Duodenal mucosa (tissue), 2 donors: ENCODE results near the gene EML3.

Source experiments
- H3K27ac ChIP-seq: one replicate; pipeline ENCODE4 v1.7.0; 2013; ENCODE audit warnings: low read depth, low read length
- H3K27me3 ChIP-seq, 2 donors: one replicate each; pipeline ENCODE4 v1.7.0; 2013; ENCODE audit warnings: low read length in 2 of 2, control low read depth in 1 of 2; ENCODE audit not compliant: insufficient read depth in 2 of 2, control insufficient read depth in 1 of 2
- H3K36me3 ChIP-seq, 2 donors: one replicate each; pipeline ENCODE4 v1.7.0; 2013; ENCODE audit warnings: low read length in 2 of 2, control low read depth in 1 of 2; ENCODE audit not compliant: insufficient read depth in 2 of 2, control insufficient read depth in 1 of 2
- H3K4me1 ChIP-seq, 2 donors: one replicate each; pipeline ENCODE4 v1.7.0; 2013; ENCODE audit warnings: low read length in 2 of 2, control low read depth in 1 of 2; ENCODE audit not compliant: insufficient read depth in 2 of 2, control insufficient read depth in 1 of 2
- H3K4me3 ChIP-seq, 2 donors: one replicate each; pipeline ENCODE4 v1.7.0; 2013; ENCODE audit warnings: low read length in 2 of 2, low read depth in 1 of 2
- H3K9ac ChIP-seq, 2 donors: one replicate each; pipeline ENCODE4 v1.7.0; 2013; ENCODE audit warnings: low read length in 2 of 2, low read depth in 1 of 2
- H3K9me3 ChIP-seq, 2 donors: one replicate each; pipeline ENCODE4 v1.7.0; 2013; ENCODE audit warnings: low read length in 2 of 2, control low read depth in 1 of 2; ENCODE audit not compliant: control insufficient read depth in 1 of 2

EML3 gene

GRCh38 chr11:62647609-62648005, 35.0 kb upstream of the EML3 start:
- peaks cover 17 to 37% of the 10 kb centered on the region in 2 donors for H3K36me3 ChIP-seq
- no peak overlapping the region for H3K4me3 ChIP-seq
- no peak overlapping the region for H3K9ac ChIP-seq
- peaks cover 23 to 35% of the 10 kb centered on the region in 2 donors for H3K4me1 ChIP-seq
- no peaks in the 10 kb centered on the region for H3K9me3 ChIP-seq
- no peaks in the 10 kb centered on the region for H3K27me3 ChIP-seq
- H3K27ac ChIP-seq, result no peak overlapping the region

GRCh38 chr11:62646825-62647608, 34.4 kb upstream of the EML3 start:
- Histone ChIP-seq H3K4me1 (peaks cover 17 to 29% of the 10 kb centered on the region in 2 donors), H3K9me3 (no peaks in the 10 kb centered on the region), H3K4me3 (peak overlapping the region; percentile 38 to 57), H3K36me3 (peaks cover 17 to 40% of the 10 kb centered on the region in 2 donors), H3K9ac (peak overlapping the region in 1 of 2 donors; percentile 43), H3K27ac (no peak overlapping the region), H3K27me3 (no peaks in the 10 kb centered on the region)

GRCh38 chr11:62645946-62646824, 33.6 kb upstream of the EML3 start, which contains the start of gene GANAB:
Gene GANAB (minus strand): TSS chr11:62646613. CDS start chr11:62646599, 14 bp downstream.
- Histone ChIP-seq H3K27me3 (no peaks in the 10 kb centered on the region), H3K4me3 (peak within 1 kb of the TSS; percentile 89 to 96), H3K9ac (peak within 1 kb of the TSS; percentile 81 to 85), H3K36me3 (peaks cover 17 to 40% of the 10 kb centered on the region in 2 donors), H3K27ac (peak within 1 kb of the TSS; percentile 63), H3K9me3 (no peaks in the 10 kb centered on the region), H3K4me1 (peaks cover 17 to 23% of the 10 kb centered on the region in 2 donors)

- H3K27ac ChIP-seq, result no peak overlapping the region
- H3K4me1 ChIP-seq, result peaks cover 17 to 23% of the 10 kb centered on the region in 2 donors
- no peaks in the 10 kb centered on the region for H3K27me3 ChIP-seq
- peak overlapping the region; percentile 81 to 85 for H3K9ac ChIP-seq
- peak overlapping the region; percentile 89 to 96 for H3K4me3 ChIP-seq
- H3K36me3 ChIP-seq, result peaks cover 17 to 40% of the 10 kb centered on the region in 2 donors
- H3K9me3 ChIP-seq, result no peaks in the 10 kb centered on the region
These were observed 33.0 kb upstream of the EML3 start for GRCh38 chr11:62645671-62645945.

- Histone ChIP-seq H3K27me3 (no peaks in the 10 kb centered on the region), H3K36me3 (peaks cover 19 to 38% of the 10 kb centered on the region in 2 donors), H3K9me3 (no peaks in the 10 kb centered on the region), H3K9ac (no peak overlapping the region), H3K27ac (no peak overlapping the region), H3K4me1 (peaks cover 17 to 23% of the 10 kb centered on the region in 2 donors), H3K4me3 (no peak overlapping the region)
These were observed 31.6 kb upstream of the EML3 start for GRCh38 chr11:62644220-62644619.

- H3K9me3 ChIP-seq, result no peaks in the 10 kb centered on the region
- H3K4me1 ChIP-seq, result no peaks in the 10 kb centered on the region
- H3K4me3 ChIP-seq, result no peak overlapping the region
- no peaks in the 10 kb centered on the region for H3K27me3 ChIP-seq
- H3K27ac ChIP-seq, result no peak overlapping the region
- peaks cover 63 to 83% of the 10 kb centered on the region in 2 donors for H3K36me3 ChIP-seq
- no peak overlapping the region for H3K9ac ChIP-seq
These were observed 19.9 kb upstream of the EML3 start for GRCh38 chr11:62632492-62632891.

GRCh38 chr11:62627713-62628112, 15.1 kb upstream of the EML3 start:
- Histone ChIP-seq H3K9ac (no peak overlapping the region), H3K4me3 (no peak overlapping the region), H3K36me3 (peaks cover 58 to 76% of the 10 kb centered on the region in 2 donors), H3K27me3 (no peaks in the 10 kb centered on the region), H3K4me1 (no peaks in the 10 kb centered on the region), H3K27ac (no peak overlapping the region), H3K9me3 (no peaks in the 10 kb centered on the region)

GRCh38 chr11:62622476-62623089, 10.0 kb upstream of the EML3 start:
- H3K36me3 ChIP-seq, result peaks cover 22 to 27% of the 10 kb centered on the region in 2 donors
- peak overlapping the region; percentile 71 for H3K27ac ChIP-seq
- H3K4me3 ChIP-seq, result peak overlapping the region; percentile 85 to 92
- peaks cover 5 to 10% of the 10 kb centered on the region in 2 donors for H3K4me1 ChIP-seq
- no peaks in the 10 kb centered on the region for H3K9me3 ChIP-seq
- no peaks in the 10 kb centered on the region for H3K27me3 ChIP-seq
- peak overlapping the region in 1 of 2 donors; percentile 34 for H3K9ac ChIP-seq

GRCh38 chr11:62621567-62622470, 9.2 kb upstream of the EML3 start, which contains the start of gene B3GAT3:
Gene B3GAT3 (minus strand): TSS chr11:62621986. CDS start chr11:62621947, 39 bp downstream.
- Histone ChIP-seq H3K4me1 (peaks cover 5 to 10% of the 10 kb centered on the region in 2 donors), H3K9me3 (no peaks in the 10 kb centered on the region), H3K27me3 (no peaks in the 10 kb centered on the region), H3K27ac (peak within 1 kb of the TSS; percentile 71), H3K9ac (peak within 1 kb of the TSS; percentile 65 to 84), H3K4me3 (peak within 1 kb of the TSS; percentile 85 to 92), H3K36me3 (peaks cover 18 to 26% of the 10 kb centered on the region in 2 donors)
